PC-9 (cell line): ENCODE results near the gene AFG3L2.

Experiments
- CTCF ChIP-seq: fragments of 200-600 bp; sonication (generic); conservative IDR thresholded peaks from 2 replicates; pipeline ENCODE4 v1.6.1; 2017; ENCODE audit warnings: mixed run types, antibody characterized with exemption, mild to moderate bottlenecking, moderate library complexity
- EZH2 ChIP-seq: fragments of 200-600 bp; sonication (generic); IDR thresholded peaks from 2 replicates; pipeline ENCODE4 v1.8.0; 2017; ENCODE audit warnings: antibody characterized with exemption, low read depth

GRCh38 chr18:12305211-12305610 lies 71.8 kb downstream of the AFG3L2 start:
- TF ChIP-seq CTCF = no peak
- TF ChIP-seq EZH2 = no peak
